Measurements from ENCODE around the gene PAF1.
"Not testable (repeated sequence)": the region's sequence is repeated elsewhere in the genome, so short reads cannot be mapped to it uniquely, and the experiment has no call there.

Gene PAF1

DNA sequence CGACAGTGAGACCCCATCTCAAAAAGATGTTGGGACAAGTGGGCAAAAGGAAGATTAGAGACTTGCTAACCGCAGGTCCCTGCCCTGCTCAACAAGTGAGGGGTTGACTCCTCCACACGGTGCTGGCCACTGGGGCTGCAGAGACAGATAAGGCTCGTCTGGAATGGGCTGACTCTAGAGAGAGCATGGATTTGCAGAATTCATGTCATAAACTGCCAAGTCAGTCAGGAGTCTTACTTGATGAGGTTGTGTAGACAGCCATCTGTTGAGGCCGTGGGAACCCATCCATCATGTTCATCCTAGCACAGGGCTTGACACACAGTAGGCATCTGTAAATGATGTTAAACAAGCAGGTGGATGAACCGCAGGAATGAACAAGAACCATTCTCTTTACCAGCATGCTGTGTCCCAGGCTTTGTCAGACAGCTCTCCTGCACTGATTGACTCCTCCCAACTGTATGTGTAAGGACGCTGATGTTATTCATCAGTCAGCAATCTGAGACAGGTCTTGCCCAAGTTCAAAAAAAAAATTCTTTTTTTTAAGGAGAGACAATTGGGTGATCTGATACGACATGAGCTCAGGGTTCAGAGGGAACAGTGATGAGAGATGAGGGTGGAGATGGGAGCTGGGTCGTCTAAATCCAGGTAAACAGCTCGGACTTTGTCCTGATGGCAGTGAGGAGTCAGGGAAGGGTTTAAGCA, 8.8 kb downstream of the PAF1 start:
- DNase-seq, result no peak

DNA sequence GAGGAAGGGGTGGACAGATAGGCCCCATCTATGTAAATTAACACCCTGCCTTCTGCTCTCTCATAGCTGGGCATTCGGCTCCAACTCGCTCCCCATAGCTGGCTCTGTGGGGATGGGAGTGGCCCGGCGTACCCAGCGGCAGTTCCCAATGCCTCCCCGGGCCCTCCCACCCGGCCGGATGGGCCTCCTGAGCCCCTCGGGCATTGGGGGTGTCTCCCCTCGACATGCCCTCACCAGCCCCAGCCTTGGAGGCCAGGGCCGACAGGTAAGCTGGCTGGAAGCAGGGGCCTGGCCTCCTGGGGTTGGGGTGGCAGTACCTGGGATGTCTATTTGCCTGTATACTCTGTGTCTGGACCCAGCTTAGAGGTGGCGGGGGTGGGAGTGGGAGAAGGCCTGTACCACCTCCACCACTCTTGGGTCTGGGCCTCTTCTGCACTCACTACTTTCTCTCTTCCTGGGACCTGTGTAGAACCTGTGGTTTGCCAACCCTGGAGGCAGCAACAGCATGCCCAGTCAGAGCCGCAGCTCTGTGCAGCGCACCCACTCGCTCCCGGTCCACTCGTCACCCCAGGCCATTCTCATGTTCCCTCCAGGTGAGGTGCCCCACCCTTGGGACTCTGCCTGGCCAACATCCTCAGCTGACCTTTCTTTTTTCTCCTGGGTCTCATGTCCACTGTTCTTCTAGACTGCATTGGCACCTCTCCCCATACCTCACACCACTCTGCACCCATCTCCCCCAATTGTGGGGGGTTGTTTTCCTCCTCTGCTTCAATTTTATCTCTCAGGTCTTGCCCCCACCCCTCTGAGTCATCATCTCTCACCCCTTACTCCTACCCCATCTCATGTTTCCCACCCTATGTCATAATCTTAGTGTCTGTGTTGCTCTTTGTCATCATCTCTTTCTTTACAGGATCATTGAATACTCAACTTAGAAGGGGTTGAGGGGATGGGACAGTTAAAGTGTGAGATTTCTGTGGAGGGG, 10.1 kb downstream of the PAF1 start:
- DNase-seq, result no peak

DNA sequence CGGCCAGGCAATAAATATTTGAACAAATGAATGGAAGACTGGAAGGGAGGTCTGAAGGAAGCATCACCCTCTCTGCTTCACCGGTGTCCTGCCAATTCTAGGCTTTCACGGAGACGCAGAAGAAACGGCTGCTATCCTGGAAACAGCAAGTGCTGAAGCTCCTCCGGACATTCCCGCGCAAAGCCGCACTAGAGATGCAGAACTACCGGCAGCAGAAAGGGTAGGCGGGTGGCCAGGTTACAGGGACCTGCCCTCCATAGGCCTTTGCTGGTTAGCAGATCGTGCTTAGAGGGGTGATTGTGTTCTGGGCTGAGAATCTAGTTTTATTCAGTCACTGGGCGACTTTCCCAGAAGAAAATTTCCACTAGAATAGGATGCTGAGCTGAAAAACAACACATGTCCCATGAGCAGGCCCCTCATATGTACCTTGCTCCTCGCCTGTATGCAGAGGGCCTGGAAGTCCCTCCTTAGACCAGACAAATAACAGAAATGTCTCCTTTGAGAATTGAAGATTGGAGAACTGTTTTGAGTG, 11.0 kb downstream of the PAF1 start:
- DNase-seq, result no peak

DNA sequence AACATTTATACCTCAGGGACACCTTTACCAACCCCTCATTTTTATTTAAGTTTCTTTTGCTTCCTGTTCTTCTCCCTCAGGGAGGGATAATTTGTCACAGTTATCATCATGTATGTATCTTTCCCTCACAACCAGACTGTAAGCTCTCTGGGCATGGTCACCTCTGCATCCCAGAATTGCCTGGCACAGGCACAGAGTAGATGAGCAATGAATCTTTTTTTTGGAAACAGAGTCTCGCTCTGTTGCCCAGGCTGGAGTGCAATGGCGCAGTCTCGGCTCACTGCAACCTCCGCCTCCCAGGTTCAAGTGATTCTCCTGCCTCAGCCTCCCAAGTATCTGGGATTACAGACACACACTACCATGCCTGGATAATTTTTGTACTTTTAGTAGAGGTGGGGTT, 11.5 kb downstream of the PAF1 start:
- not testable (repeated sequence) for DNase-seq

DNA sequence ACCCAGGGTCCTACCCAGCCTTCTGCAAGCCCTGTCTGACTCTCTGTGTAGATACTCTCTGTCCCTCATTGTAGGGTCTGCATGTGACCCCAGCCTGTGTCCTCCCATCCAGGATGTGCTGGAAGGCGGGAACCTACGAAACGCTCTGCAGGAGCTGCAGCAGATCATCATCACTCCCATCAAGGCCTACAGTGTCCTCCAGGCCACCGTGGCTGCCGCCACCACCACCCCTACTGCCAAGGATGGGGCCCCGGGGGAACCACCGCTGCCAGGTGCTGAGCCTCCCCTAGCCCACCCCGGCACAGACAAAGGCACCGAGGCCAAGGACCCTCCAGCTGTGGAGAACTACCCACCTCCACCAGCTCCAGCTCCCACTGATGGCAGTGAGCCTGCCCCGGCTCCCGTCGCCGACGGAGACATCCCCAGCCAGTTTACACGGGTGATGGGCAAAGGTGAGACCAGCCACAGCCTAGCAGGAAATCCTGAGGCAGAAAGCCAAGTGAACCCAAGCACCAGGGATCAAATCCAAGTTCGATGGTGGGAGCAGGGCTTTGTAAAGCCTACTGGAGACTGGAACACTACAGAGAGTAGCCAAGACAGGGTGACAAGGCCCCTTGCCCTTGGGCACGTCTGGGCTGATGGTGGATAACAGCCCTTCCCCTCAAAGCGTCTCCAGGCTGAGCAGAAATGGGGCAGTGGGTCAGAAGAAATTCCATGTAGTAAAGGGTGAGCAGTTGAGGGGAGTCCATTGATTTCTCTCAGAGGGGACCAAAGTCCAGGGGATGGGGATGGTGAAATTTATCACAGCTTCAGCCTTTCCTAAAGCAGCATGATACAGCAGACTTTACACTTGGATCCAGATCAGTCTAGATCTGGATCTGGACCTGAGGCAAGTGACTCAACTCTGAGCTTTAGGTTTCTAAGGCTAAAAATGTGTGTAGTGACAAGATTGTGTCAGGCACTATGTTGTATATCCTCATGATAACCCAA, 13.2 kb downstream of the PAF1 start:
- DNase-seq, result no peak

DNA sequence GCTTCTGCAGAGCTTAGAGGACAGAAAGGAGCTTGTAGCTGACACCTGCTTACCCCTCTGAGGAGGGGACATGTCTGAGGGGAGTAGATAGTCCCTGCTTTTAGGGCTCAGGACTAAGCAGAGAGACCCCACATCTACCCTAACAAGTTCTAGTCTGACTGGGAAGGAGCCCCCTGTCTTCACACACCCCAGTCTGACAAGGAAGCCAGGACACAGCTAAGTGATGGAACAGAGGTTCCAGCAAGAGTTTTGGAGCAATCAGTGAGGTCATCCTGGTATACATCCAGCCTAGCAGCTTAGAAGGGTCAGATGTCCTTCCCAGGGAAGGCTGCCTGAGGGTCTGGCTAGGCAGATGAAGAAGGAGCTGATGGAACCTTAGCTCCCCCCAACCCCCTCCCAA, 15.0 kb downstream of the PAF1 start:
- no peak for DNase-seq

DNA sequence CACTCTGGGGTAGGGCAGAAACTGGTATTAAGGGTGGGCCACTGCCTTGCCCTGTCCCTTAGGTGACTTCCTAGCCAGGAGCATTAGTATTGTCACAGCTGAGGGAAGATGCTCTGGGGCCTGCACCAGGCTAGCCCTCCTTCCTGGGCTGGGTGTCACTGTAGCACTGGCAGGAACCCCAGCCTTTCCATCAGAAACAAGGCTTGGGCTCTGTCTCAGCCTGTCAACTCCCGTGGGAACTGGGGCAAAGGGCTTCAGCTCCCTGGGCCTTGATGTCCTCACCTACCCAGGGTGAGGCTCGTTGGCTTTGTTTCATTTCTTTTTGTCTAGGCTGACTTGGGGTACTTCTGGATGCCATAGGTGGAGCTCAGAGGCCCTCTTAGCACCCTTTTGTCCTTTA, 18.0 kb downstream of the PAF1 start:
- DNase-seq, result no peak

DNA sequence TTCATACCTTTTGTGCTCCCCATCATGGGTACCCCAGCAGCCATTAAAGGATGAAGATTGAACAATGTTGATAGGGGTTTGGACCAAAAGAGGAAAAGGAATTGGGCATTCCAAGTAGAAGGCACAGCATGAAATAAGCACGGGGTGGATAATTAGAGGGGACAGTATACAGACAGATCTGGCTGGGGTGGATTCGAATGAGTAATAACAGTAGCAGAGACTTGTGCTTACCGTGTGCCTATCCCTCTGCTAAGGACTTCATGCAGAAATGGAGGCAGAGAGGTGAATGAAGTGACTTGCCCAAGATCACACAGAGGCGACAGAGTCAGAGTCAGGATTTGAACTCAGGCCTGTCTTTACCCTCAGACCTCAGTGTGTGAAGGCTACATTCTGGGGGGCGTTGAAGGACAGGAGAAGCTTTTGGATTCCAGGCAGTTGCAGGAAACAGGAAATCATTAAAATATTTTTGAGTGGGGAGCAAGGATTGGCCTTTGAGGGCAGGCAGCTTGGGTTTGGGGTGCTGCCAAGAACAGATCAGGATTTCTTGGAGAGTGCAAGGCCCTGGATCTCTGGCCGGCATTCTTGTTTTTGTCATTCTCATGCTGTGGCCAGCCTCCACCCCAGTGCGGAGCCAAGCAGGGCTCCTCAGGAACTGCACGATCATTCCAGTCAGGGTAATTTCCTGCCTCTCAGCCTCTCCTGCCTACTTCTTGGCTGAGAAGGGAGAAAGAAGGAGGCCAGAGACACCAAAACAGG, 18.7 kb downstream of the PAF1 start:
- DNase-seq, result no peak

DNA sequence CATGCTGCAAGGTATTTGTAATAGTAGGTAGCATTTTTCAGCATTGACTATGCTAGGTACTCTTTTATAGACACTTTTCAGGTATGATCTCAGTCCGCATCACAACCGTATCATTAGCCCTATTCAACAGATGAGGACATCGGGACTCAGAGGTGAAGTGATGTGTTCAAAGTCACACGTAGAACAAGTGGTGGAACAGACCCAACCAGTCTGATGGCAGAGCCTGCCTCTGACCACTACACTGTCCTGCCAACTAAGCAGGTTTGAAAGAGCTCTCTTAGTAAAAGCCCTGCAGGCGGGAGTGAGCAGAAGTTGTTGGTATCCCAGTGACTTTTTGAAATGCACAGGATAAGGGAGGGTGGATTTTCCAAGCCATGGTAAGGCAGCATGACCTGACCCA, 20.2 kb downstream of the PAF1 start:
- DNase-seq, result no peak

DNA sequence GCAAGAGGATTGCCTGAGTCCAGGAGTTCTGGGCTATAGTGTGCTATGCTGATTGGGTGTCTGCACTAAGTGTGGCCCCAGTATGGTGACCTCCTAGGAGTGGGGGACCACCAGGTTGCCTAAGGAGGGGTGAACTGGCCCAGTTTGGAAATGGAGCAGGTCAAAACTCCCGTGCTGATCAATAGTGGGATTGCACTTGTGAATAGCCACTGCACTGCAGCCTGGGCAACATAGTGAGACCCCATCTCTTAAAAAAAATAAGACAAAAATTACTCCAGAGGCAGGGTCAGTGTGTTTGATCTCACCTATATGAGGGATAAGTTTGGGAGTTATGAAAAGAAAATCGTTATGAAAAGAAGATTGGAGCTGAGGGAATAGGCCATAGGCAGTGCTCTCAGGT, 21.7 kb downstream of the PAF1 start:
- DNase-seq, result no peak

DNA sequence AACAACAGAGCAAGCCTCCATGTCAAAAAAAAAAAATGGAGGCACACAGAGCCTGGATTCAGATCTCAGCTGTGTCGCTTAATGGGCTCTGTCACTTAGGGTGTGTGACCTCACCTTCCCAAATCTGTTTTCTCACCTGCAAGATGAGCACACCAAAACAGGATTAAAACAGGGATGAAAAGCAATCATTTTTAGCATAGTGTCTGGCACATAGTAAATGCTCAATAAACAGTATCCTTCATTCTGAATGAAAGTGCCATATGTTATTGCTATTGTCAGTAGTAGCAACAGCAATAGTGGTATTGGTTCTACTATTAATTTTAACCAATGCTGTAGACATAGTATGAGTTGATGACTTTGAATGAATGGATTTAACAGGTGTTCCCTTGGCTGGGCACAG, 25.4 kb downstream of the PAF1 start:
- DNase-seq, result no peak

DNA sequence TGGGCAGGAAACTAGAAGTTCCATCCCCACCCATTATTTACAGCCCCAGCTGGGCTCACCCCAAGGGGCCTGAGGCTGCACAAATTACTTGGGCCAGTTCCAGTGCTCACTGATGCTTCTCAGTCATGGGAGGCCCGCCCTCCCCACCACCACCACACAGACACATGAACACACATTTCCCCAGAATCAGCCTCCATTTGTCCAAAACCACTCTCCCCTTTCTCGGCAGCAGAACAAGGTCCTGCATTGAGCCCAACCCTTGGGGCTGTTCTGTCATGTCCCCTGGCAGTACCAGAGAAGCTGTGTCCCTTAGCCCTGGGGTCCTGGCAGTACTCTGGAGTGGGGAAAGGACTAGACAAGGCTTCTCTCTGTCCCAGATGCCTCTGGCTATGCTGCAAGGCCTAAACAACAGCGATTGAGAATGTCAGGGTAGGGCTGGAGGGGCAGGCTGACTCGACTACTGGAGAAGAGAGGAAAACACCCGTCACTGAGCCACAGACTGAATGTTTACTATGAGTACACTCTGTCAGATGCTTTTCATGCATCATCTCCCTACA, 26.9 kb downstream of the PAF1 start:
- no peak for DNase-seq

DNA sequence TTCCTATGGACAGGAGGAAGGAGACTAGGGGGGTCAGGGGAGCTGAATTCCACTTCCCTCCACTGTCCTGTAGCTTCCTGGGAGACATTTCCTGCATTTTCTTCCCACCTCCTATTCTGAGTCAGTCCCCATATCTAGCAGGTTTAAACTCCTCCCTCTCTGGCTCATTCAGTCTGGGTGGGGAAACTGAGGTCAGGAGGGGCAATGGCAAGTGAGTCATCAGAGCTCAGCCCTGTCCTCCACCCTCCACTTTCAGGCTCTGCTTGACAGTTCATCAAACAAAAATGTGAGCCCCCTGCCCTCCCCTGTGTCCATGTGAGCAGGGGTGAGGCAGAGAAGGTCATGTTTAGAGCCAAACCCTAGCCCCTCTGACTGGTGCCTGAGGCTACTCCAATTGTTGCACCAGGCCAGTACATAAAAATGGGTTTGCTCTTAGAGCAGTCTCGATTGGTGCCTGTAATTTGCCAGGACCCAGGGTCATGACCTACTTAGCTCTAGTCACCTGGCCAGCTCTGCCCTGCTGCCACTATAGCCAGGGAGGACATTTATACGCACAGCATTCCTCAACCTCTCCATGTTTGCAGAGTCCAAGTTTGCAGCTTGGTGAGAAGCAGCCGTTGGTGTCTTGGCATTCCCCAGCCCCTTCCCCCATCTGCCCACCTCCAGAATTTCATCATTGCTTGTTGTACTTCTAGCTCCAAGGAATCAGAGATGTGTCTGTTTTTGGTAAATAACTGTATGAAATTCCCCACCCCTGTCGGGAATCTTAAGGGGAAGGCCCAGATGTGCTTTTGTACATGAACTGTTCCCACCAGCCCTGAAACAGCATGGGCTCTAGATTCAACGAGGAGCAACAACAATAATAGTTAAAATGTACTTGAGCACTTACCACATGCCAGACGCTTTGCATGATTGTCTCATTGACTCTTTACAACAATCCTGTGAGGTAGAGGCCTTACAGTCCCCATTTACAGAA, 27.9 kb downstream of the PAF1 start:
- no peak for DNase-seq

DNA sequence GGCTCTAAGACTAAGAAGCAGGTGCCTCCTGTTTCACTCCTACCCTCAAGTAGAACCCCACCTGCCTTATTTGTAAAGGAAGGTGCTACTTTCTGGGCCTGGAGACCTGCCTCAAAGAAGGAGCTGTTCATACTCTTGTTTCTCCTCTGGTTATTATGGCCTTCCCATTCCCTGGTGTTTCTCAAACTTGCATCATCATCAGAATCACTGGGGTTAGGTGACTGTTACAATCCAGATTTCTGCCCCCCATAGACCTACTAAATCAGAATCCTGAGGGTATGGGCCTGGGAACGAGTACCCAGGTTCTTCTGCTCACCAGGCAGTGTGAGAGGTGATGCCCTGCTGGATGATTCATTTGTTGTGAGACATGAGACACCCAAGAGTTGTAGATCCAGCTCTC, 30.3 kb downstream of the PAF1 start:
- DNase-seq, result no peak

DNA sequence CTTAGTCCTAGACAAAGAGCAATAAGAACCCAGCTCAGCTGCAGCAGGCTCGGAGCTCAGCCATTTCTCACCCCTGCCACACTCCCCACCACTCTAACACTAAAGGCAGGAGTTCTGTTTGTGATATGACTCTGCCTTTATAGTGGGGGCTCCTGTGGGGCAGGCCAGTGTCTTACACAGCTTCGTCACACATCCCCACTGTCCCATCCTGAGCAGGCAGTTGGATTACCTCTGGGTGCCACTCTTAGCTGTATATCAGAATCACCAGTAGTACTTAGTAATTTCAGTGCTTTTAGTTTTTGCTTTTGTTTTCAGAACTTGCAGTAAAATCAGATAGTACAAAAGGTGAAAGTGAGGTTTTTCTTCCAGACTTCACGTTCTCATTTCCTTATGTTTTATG, 31.9 kb downstream of the PAF1 start:
- DNase-seq, result no peak

DNA sequence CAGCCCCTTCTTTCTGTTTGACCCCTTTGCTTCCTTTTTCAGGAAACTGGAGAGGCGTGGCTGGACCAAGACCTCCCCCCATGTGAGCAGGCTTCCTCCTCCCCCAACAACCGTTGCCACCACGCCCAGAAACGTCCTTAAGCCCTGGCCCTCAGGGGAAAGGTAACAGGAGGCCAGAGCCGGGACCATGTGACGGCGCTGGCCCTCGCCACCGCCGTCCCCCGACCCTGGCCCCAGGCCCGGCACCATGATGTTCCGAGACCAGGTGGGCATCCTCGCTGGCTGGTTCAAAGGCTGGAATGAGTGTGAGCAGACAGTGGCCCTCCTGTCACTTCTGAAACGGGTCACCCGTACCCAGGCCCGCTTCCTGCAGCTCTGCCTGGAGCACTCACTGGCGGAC, 34.3 kb downstream of the PAF1 start:
- DNase-seq, result no peak

DNA sequence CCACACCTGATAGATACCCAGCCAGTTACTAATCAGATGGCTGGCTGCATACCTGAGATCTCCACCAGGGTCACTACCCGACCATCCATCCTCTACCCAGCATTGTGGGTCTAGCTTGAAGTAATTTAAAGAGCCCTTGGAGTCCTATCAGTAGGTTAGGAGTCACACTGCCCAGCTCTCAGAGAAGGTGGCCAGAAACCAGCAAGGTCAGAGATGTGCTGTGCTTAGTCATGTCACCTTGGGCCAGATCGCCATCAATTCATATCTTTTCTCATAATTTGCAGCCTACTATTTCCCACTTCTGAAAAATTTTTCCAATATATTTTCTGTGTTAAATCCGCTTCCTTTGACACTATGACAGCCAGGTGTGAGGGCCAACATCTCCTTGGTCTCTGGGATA, 34.8 kb downstream of the PAF1 start:
- DNase-seq, result no peak

DNA sequence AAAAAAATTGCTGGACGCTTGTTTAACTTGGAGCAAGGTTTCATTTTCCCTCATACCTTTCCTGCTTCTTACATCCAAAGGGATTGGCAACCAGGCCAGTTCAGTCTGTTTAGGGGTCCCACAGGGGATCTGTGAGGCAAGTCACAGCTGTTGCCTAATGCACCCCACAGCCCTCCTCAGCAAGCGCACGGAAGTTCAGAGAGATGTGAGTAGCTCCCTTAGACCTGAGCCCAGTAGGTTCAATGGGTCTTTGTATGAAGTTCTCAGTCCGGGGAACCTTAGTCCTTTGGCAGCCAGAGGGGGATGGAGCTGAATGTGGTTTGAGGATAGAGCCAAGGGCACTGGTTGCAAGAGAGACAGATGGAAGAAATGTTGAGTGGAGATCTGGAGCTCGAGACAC, 35.7 kb downstream of the PAF1 start:
- no peak for DNase-seq

DNA sequence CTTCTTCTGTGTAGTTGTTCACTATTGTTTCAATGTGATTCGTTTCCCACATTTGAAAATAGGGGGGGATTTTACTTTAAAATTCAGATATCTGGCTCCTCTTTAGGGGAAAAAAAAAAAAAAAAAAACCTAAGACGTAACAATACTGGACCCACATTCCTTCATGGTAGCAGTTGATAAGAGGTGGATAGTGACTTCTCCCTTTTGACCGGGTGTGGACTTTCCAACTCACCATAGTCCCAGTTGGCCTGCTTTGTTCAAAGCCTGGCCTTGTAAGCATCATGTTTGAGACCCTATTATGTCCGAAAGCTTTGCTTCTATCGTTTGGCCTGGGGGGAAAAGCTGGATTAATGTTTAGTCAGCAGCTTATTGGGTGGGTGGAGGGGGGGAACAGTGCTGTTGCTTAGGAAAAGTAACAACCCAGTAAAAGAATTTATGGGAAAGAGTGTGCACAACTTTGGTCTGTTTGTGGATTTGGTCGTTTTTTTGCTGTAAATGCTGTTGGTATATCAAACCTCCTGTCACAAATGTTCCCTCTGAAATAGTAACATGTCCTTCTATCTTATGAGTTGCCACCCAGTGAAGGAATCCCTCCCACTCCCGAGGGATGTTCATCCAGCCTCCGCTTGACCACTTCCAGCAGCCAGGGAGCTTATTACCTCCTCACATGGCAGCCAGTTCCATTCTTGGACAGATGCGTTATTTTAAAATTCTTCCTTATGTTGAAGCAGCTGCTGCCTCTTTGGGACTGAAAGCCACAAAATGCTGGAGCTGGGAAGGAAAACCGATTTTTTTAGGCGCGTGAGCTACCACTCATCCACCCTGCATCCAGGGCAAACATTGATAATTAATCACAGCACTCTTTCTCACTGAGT, 38.3 kb downstream of the PAF1 start:
- no peak for DNase-seq
